Measurements from ENCODE around the gene LRRC31.

The LRRC31 gene

DNA sequence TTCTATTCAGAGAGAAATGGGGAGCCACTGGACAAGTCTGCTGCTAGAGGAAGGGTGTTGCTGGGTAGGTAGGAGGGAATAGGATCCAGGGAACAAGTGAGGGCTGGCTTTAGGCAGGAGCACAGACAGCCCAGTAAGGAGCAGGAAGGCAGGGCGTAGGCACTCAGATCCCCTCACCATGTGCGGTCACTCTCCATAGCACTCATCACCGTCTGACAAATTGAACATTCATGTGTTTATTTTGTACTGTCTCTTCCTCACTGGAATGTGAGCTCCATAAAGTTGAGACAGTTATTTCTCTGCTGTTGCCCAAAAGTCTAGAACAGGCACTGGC is 32.8 kb downstream of the LRRC31 start:
- Histone ChIP-seq H3K9ac (ENCODE audit: low read length) (no peak overlapping the region), H2AFZ (ENCODE audit: low read depth, low read length, severe bottlenecking) (peak overlapping the region; percentile 69), H3K27ac (ENCODE audit: low read depth, low read length) (no peak overlapping the region), H4K20me1 (ENCODE audit: low read depth, low read length) (no peaks in the 10 kb centered on the region), H3K79me2 (ENCODE audit: insufficient read depth, low read length) (no peaks in the 10 kb centered on the region), H3K36me3 (ENCODE audit: low read length) (no peaks in the 10 kb centered on the region), H3K4me3 (ENCODE audit: insufficient read depth, low read length, poor library complexity, severe bottlenecking) (no peak overlapping the region), H3K9me2 (replicated peaks; ENCODE audit: insufficient read depth, low read length) (no peaks in the 10 kb centered on the region), H3F3A (ENCODE audit: insufficient read depth) (no peaks in the 10 kb centered on the region), H3K4me2 (ENCODE audit: low read depth, low read length, poor library complexity, severe bottlenecking) (no peak overlapping the region), H3K9me3 (ENCODE audit: insufficient read depth, low read length) (no peaks in the 10 kb centered on the region), H3K27me3 (ENCODE audit: low read length) (no peaks in the 10 kb centered on the region)
- no peak for TF ChIP-seq EZH2phosphoT487 (conservative IDR thresholded peaks at IDR 0.05; ENCODE audit: low read length)
- TF ChIP-seq, protein P1, sequence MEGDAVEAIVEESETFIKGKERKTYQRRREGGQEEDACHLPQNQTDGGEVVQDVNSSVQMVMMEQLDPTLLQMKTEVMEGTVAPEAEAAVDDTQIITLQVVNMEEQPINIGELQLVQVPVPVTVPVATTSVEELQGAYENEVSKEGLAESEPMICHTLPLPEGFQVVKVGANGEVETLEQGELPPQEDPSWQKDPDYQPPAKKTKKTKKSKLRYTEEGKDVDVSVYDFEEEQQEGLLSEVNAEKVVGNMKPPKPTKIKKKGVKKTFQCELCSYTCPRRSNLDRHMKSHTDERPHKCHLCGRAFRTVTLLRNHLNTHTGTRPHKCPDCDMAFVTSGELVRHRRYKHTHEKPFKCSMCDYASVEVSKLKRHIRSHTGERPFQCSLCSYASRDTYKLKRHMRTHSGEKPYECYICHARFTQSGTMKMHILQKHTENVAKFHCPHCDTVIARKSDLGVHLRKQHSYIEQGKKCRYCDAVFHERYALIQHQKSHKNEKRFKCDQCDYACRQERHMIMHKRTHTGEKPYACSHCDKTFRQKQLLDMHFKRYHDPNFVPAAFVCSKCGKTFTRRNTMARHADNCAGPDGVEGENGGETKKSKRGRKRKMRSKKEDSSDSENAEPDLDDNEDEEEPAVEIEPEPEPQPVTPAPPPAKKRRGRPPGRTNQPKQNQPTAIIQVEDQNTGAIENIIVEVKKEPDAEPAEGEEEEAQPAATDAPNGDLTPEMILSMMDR (IDR thresholded peaks at IDR 0.05; ENCODE audit: insufficient read depth, low read length, poor library complexity, severe bottlenecking): no peak

DNA sequence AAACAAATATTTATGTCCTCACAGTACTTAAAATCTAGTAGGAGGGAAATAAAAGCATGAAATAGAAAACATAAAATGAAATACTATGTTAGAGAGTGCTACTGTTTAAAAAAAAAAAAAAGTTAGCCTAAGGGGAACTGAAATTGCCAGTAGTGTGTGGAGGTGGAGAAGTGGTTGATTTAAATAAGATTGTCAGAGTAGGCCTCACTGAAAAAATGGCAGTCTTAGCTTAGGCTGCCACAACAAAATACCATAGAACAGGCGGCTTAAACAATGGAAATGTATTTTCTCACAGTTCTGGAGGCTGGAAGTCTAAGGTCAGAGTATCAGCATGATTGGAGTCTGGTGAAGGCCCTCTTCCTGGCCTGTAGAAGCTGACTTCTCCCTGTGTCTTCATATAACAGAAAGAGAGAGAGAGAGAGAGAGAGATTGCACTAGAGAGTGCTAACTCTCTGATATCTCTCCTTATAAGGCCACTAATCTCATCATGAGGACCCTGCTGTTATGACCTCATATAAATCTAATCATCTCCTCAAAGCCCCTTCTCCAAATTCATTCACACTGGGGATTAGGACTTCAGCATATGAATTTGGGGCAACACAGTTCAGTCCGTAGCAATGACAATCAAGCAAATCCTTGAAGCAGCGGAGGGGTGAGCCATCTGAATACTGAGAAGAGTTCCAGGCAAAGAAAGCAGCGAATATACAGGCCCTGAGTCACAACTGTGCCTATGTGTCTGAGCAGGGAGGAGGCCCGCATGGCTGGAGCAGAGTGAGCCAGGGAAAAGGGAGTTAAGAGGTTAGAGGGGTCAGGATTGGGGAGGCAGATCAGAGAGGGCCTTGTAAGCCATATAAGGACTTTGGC is 33.4 kb downstream of the LRRC31 start:
- H3K27me3 ChIP-seq (ENCODE audit: low read length): no peaks in the 10 kb centered on the region
- no peaks in the 10 kb centered on the region for H4K20me1 ChIP-seq (ENCODE audit: low read depth, low read length)
- H2AFZ ChIP-seq (ENCODE audit: low read depth, low read length, severe bottlenecking): peak overlapping the region; percentile 69
- peak overlapping the region; percentile 30; the same call in 1 of the 2 replicates for H3K9ac ChIP-seq (ENCODE audit: low read length)
- H3K9me3 ChIP-seq (ENCODE audit: insufficient read depth, low read length): no peaks in the 10 kb centered on the region
- no peaks in the 10 kb centered on the region for H3K36me3 ChIP-seq (ENCODE audit: low read length)
- no peak overlapping the region for H3K4me3 ChIP-seq (ENCODE audit: insufficient read depth, low read length, poor library complexity, severe bottlenecking)
- H3F3A ChIP-seq (ENCODE audit: insufficient read depth): no peaks in the 10 kb centered on the region
- H3K27ac ChIP-seq (ENCODE audit: low read depth, low read length): no peak overlapping the region
- H3K79me2 ChIP-seq (ENCODE audit: insufficient read depth, low read length): no peaks in the 10 kb centered on the region
- H3K9me2 ChIP-seq (replicated peaks; ENCODE audit: insufficient read depth, low read length): no peaks in the 10 kb centered on the region
- peak overlapping the region; percentile 23 for H3K4me2 ChIP-seq (ENCODE audit: low read depth, low read length, poor library complexity, severe bottlenecking)
- TF ChIP-seq, protein P1 (IDR thresholded peaks at IDR 0.05; ENCODE audit: insufficient read depth, low read length, poor library complexity, severe bottlenecking): no peak
- no peak for TF ChIP-seq EZH2phosphoT487 (conservative IDR thresholded peaks at IDR 0.05; ENCODE audit: low read length)

DNA sequence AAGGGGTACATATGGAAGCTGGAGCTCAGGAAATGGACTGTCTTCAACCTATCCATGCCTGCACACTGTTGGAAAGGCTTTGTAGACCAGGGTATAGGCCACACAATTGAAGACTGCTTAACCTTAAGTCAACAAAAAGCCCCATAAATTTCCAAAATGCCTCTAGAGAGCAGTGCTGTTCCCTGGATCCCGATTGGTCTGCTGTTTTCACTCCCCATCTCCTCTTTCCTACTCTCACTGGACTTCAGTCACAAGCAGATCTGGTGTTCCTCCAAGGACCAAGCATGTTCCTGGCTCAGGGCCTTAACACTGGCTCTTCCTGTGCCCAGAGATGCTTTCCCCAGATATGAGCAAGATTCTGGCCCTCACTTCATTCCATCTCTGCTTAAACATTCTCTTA is 34.2 kb downstream of the LRRC31 start:
- Histone ChIP-seq H3F3A (ENCODE audit: insufficient read depth) (no peaks in the 10 kb centered on the region), H3K9me2 (replicated peaks; ENCODE audit: insufficient read depth, low read length) (no peaks in the 10 kb centered on the region), H3K79me2 (ENCODE audit: insufficient read depth, low read length) (no peaks in the 10 kb centered on the region), H2AFZ (ENCODE audit: low read depth, low read length, severe bottlenecking) (peak overlapping the region; percentile 69), H4K20me1 (ENCODE audit: low read depth, low read length) (no peaks in the 10 kb centered on the region), H3K36me3 (ENCODE audit: low read length) (no peaks in the 10 kb centered on the region), H3K9ac (ENCODE audit: low read length) (no peak overlapping the region), H3K9me3 (ENCODE audit: insufficient read depth, low read length) (no peaks in the 10 kb centered on the region), H3K4me3 (ENCODE audit: insufficient read depth, low read length, poor library complexity, severe bottlenecking) (no peak overlapping the region), H3K27me3 (ENCODE audit: low read length) (no peaks in the 10 kb centered on the region), H3K4me2 (ENCODE audit: low read depth, low read length, poor library complexity, severe bottlenecking) (no peak overlapping the region), H3K27ac (ENCODE audit: low read depth, low read length) (no peak overlapping the region)
- TF ChIP-seq, protein P1 (IDR thresholded peaks at IDR 0.05; ENCODE audit: insufficient read depth, low read length, poor library complexity, severe bottlenecking): no peak
- TF ChIP-seq EZH2phosphoT487 (conservative IDR thresholded peaks at IDR 0.05; ENCODE audit: low read length): no peak

All from SU-DHL-6 (cell line).